Measurements from ENCODE around the gene PDE3B.

Gene PDE3B

DNA sequence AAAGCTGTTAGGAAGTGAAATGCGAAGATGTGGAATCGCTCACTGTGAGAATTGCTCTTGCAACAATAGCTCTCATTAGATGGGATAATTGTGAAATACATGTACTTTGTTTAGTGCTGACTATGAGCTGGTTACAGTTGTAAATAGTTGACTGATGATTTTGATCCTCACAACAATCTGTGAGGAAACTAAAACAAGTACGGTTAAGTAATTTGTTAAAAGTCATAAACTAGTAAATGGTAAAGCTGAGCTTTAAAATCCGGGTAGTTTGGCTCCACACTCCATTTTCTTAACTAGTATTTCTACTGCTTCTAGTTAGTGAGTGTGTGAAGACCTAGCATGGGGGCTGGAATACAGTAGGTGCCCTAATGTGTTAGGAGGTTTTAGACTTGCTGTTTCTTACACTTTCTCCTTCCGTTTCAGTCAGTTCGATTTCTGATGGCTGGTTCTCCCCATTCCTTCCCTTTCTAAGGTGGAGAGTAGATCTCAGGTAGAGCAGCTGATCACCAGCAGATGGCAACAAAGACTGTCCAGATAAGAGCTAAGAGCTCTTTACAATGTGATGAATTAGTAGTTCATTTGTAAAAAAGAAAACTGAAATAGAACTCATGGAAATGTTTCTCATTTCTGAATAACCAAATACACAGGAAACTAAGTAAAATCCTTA lies 264.7 kb downstream of the PDE3B start:
- DNase-seq (ENCODE audit: low read depth in 1 of 2, low spot score in 1 of 2), result peak in 1 of 2 donors; percentile 39

DNA sequence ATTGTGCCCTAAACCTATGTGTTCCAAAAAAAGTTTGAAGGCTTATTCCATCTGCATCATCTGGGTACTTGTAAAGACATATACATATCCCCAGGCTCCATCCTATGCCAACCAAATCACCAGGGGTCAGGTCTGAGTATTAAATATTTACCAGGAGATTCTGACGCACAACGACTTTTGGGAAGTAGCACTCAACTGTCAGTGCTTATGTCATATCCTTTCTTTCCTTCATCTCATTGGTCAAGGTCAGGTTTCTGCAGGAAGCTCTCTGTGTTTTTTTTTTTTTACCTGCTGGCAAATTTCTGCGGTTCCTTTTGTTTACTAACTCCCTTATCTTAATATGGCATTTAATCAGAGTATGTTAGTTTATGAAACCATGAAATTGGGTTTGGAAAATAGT lies 270.9 kb downstream of the PDE3B start:
- DNase-seq (ENCODE audit: low read depth in 1 of 2, low spot score in 1 of 2), result no peak

DNA sequence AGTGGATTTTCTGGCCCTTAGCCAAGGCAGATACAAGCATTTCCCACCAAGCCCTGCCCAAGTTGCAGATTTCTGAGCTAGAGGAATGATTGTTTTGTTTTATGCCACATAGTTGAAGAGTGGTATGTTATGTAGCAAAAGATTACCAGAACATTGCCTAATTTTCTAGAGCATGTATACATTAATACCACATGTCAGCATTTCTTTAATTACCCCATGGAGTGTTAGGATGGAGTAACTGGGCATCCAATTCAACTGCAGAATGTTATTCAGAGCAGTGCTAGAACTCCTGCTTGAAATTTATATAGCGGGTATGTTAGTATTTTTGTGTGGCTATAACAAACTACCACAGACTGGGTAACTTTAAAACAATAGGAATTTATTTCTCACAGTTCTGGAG lies 272.8 kb downstream of the PDE3B start:
- DNase-seq (ENCODE audit: low read depth in 1 of 2, low spot score in 1 of 2), result no peak
